DMS53 treated with DMSO at 0.1 percent for 48 hours (cell line): ENCODE results near the gene ITGAE.

Experiments
- DNase-seq: peaks from one replicate; lab custom pipeline; 2025; ENCODE audit not compliant: unreplicated experiment; lab: John Stamatoyannopoulos, UW

The ITGAE gene

GRCh38 chr17:3675886-3676285 lies 125.1 kb downstream of the ITGAE start:
- no peak for DNase-seq

- no peak for DNase-seq
Measured at GRCh38 chr17:3672571-3672970, 128.4 kb downstream of the ITGAE start.

DNA sequence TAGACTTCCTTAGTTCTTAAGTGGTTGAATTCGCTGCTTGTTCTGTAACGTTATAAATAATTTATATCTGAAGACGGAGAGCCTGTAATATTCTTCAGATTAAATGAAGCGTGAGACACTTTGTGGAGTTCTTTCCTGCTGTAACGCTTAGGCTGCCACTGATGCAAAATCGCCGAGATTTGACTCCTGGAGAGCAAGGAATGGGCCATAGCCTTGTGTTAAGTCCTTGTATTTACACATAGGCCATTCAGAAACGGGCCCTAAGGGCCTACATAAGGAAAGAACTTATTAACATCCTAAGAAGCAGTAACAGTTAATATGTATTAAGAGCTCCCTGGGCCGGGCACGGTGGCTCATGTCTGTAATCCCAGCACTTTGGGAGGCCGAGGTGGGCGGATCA lies 131.4 kb downstream of the ITGAE start:
- no peak for DNase-seq

DNA sequence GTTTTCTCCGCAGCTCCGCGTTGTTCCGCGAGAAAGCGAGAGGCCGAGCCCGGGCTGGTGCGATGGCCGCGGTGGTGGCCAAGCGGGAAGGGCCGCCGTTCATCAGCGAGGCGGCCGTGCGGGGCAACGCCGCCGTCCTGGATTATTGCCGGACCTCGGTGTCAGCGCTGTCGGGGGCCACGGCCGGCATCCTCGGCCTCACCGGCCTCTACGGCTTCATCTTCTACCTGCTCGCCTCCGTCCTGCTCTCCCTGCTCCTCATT lies 132.0 kb downstream of the ITGAE start:
- no peak for DNase-seq

DNA sequence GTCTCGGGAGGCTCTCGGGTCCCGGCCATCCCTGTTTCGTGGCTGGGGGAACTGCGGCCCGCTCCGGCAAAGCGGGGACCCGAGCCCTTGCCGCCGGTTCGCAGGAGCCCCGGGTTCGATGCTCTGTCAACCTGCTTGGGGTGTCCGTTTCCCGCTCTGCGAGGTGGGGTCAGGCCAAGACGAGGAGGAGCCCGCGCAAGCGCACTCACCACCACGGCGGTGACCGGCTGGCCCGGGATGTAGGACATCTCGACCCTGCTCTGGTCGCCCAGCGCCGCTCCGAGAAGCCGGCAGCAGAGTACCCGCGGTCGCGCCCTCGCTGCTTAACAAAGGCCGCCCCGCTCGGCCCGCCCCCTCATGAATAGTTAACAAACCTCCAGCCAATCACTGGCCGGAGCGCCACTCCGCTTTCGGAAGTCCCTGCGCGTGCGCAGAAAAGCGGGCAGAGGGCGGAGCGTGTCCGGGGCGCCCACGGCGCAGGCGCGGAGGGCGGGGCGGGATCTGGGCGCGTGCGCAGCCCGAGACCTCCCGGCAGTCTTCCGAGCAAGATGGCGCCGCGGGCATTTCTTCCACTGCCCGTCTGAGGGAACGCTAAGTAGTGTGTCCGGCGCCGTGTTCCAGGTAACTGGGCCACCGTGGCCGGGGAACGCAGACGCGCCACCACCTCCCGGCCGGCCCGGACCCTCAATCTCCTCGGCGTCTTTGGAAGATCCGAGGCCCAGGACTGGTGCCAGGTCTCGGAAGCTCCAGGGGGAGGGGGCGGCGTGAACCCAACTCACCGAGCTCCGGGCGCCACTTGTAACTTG lies 132.5 kb downstream of the ITGAE start, which contains the start of the genes EMC6 and TAX1BP3:
Gene EMC6 (plus strand): TSS at position 534 of the 806 bp plus-strand sequence. CDS start 335 bp downstream, outside the sequence.
Gene TAX1BP3 (minus strand): TSS at position 300 of the 806 bp plus-strand sequence. CDS start 52 bp downstream, at position 248.
- DNase-seq = peak; percentile 91

GRCh38 chr17:3667366-3668278 lies 133.4 kb downstream of the ITGAE start:
- peak; percentile 31 for DNase-seq

GRCh38 chr17:3666516-3666915 lies 134.5 kb downstream of the ITGAE start:
- no peak for DNase-seq

GRCh38 chr17:3665834-3666233 lies 135.2 kb downstream of the ITGAE start:
- no peak for DNase-seq
